CD4-positive, alpha-beta T cell (primary cell): ENCODE data around the gene GPX5. TPM values are rescaled to one million over a fixed set of nuclear protein-coding genes. Genes with fewer than 3 reads are reported as not detected.

Experiments used
- ATAC-seq: fragments of 200-7000 bp; cut with Tn5 transposase; one replicate; pipeline ENCODE4 v1.10.0; 2022; ENCODE audit warnings: mild to moderate bottlenecking; ENCODE audit not compliant: poor library complexity
- CTCF ChIA-PET: fragments of 350-600 bp; sonication (Branson Sonifier 250); formaldehyde crosslinking; loops from one replicate; lab custom pipeline; 2021; ENCODE audit warnings: antibody characterized with exemption, inconsistent platforms; lab: Charles Lee
- POLR2A ChIA-PET: fragments of 350-600 bp; sonication (Branson Sonifier 250); formaldehyde crosslinking; loops from one replicate; lab custom pipeline; 2021; ENCODE audit warnings: antibody characterized with exemption, inconsistent platforms; lab: Charles Lee
- DNase-seq, 14 experiments: peaks; one replicate each; pipeline ENCODE4 v3.0.0-alpha.2; 2013 to 2020; ENCODE audit warnings: mixed read lengths in 2 of 14
- H3K27ac ChIP-seq, 2 donors: one replicate each; pipeline versions ENCODE4 v1.5.1 to v1.7.0; 2013; ENCODE audit warnings: low read length in 2 of 2, low read depth in 1 of 2, mild to moderate bottlenecking in 1 of 2
- H3K27me3 ChIP-seq, 2 experiments: 1 replicate in 1 of 2; 2 replicates in 1 of 2; pipeline versions ENCODE4 v1.6.1 to v1.7.0; 2013; ENCODE audit warnings: low read length in 2 of 2, control low read depth in 1 of 2, mild to moderate bottlenecking in 1 of 2, moderate library complexity in 1 of 2; ENCODE audit not compliant: insufficient read depth in 2 of 2, control insufficient read depth in 1 of 2
- H3K36me3 ChIP-seq: one replicate; pipeline ENCODE4 v1.6.1; 2013; ENCODE audit warnings: low read length, control low read depth; ENCODE audit not compliant: insufficient read depth
- H3K4me1 ChIP-seq: one replicate; pipeline ENCODE4 v1.6.1; 2013; ENCODE audit warnings: low read length, control low read depth; ENCODE audit not compliant: insufficient read depth
- H3K4me3 ChIP-seq: one replicate; pipeline ENCODE4 v1.5.1; 2013; ENCODE audit warnings: mild to moderate bottlenecking, low read length, moderate library complexity
- H3K9me3 ChIP-seq, 2 experiments: 1 replicate in 1 of 2; 2 replicates in 1 of 2; pipeline versions ENCODE4 v1.6.1 to v1.7.0; 2013; ENCODE audit warnings: low read length in 2 of 2, mild to moderate bottlenecking in 2 of 2, control low read depth in 1 of 2, moderate library complexity in 1 of 2; ENCODE audit not compliant: control insufficient read depth in 1 of 2, insufficient read depth in 1 of 2
- H3K27ac Mint-ChIP-seq: one replicate; pipeline ENCODE4 v1.8.0; 2020; ENCODE audit warnings: mixed read lengths
- H3K27me3 Mint-ChIP-seq: one replicate; pipeline ENCODE4 v1.8.0; 2021; ENCODE audit warnings: mixed read lengths
- H3K36me3 Mint-ChIP-seq: one replicate; pipeline ENCODE4 v1.8.0; 2021; ENCODE audit warnings: low read depth, mixed read lengths
- H3K4me1 Mint-ChIP-seq: one replicate; pipeline ENCODE4 v1.8.0; 2021; ENCODE audit warnings: low read depth, mixed read lengths
- H3K4me3 Mint-ChIP-seq: one replicate; pipeline ENCODE4 v1.8.0; 2020; ENCODE audit warnings: mild to moderate bottlenecking, mixed read lengths
- H3K9me3 Mint-ChIP-seq: one replicate; pipeline ENCODE4 v1.8.0; 2020; ENCODE audit warnings: mixed read lengths
- intact Hi-C, 2 experiments: fragments of 100-400 bp; cut with DNase I in 1 of 2; cut with micrococcal nuclease in 1 of 2; formaldehyde crosslinking; loops; one replicate each; pipeline versions ENCODE4 v1.15.1 to v1.9.0; 2023 to 2025; cut with DNase I, micrococcal nuclease
- total RNA-seq, 174 experiments: library from RNA in 2 of 174; stranded (reverse) in 2 of 174; gene quantifications; one replicate each; pipeline ENCODE4 v1.2.3 and lab custom pipeline; 2021 to 2026
- TF ChIP-seq, protein P1 (sequence below): fragments of 200-600 bp; IDR thresholded peaks from one replicate; pipeline ENCODE4 v1.8.0; 2022; ENCODE audit warnings: antibody characterized with exemption, mild to moderate bottlenecking

The GPX5 gene
- total RNA-seq, 2 experiments from 2014 or later = not detected

DNA sequence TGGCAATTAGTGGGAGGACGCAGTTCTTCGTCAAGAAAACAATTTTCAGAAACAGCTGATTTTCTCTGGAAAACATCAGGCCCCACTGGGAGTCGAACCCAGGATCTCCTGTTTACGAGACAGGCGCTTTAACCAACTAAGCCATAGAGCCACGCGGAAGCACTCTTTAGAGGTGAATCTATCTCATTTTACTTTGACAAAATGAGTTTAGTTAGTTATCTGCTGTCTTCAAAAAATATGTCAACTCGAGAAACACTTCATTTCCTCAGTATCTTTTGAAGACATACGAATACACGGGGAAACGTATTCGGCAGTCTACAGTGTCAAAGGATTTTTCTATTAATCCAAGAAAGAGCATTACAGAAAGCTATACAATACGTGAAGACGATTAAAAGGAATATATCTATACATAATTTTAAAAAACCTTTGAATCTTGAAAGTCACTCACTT is 36.7 kb upstream of the GPX5 start:
- Histone ChIP-seq H3K27ac (no peak overlapping the region), H3K27me3 (peaks cover 23 to 51% of the 10 kb centered on the region in 2 experiments), H3K4me1 (peaks cover 17% of the 10 kb centered on the region), H3K9me3 (peaks cover 0 to 5% of the 10 kb centered on the region in 2 experiments), H3K4me3 (peak overlapping the region; percentile 52), H3K36me3 (no peaks in the 10 kb centered on the region)
- ChIA-PET CTCF (interaction anchor here (0.6 to 0.7 kb wide), 2 partner anchors 27 to 66 kb away, joined by 3 read pairs; partner anchors contain the start of gene GPX6), POLR2A (interaction anchor here (0.6 to 1.1 kb wide), 3 partner anchors 41 to 1123 kb away, joined by 3 to 5 read pairs (median 3); no protein-coding TSS in a partner anchor)
- TF ChIP-seq, protein P1, sequence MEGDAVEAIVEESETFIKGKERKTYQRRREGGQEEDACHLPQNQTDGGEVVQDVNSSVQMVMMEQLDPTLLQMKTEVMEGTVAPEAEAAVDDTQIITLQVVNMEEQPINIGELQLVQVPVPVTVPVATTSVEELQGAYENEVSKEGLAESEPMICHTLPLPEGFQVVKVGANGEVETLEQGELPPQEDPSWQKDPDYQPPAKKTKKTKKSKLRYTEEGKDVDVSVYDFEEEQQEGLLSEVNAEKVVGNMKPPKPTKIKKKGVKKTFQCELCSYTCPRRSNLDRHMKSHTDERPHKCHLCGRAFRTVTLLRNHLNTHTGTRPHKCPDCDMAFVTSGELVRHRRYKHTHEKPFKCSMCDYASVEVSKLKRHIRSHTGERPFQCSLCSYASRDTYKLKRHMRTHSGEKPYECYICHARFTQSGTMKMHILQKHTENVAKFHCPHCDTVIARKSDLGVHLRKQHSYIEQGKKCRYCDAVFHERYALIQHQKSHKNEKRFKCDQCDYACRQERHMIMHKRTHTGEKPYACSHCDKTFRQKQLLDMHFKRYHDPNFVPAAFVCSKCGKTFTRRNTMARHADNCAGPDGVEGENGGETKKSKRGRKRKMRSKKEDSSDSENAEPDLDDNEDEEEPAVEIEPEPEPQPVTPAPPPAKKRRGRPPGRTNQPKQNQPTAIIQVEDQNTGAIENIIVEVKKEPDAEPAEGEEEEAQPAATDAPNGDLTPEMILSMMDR = no peak
- Mint-ChIP-seq H3K36me3 (peaks cover 5% of the 10 kb centered on the region), H3K27ac (peak overlapping the region; percentile 92), H3K4me3 (peak overlapping the region; percentile 90), H3K4me1 (peaks cover 26% of the 10 kb centered on the region), H3K9me3 (no peaks in the 10 kb centered on the region), H3K27me3 (peaks cover 85% of the 10 kb centered on the region)
- ATAC-seq (peak; percentile 36), DNase-seq (peak in 4 of 14 experiments; percentile 21 to 45 (median 42))
- intact Hi-C loops = no loop called here

DNA sequence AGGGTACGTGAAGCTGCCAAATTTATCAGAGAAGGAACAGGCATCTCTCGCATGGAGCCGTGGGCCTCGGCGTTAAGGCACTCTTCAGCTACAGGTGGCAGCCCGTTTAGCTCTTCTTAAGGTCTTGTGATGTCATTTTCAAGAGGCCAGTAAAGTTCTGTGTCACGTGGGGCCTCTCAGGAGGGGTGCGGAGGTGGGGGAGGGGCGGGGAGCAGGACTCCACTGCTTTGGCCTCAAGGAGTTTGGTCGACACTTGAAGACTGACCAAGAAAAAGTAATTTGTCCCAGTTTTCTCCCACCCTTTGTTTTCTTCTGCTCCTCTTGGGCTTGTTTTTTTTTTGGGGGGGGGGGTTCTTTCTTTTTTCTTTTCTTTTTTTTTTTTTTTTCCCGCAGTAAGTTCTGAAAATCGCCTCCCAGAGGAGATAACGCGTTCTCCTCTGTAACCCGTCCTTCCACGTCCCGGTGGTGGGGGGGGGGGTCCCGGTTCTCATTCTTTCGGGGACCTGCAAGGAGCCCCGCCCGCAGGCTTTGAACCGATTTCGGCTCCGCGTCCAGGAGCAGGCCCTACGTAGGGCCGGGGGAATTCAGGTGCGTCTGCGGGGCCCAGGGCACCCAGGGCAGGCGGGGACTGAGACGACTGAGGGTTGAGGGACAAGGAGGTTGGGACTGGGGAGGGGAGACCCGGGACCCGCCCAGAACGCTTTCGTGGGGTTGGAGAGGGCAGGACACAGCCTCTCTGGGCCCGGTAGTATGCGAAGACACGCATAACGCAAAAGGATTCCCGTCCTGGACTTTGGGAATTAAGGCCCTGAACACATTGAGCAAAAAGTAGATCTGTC is 36.1 kb upstream of the GPX5 start:
- Mint-ChIP-seq H3K4me3 (peak overlapping the region; percentile 90), H3K4me1 (peaks cover 26% of the 10 kb centered on the region), H3K27me3 (peaks cover 85% of the 10 kb centered on the region), H3K27ac (peak overlapping the region; percentile 92), H3K9me3 (no peaks in the 10 kb centered on the region), H3K36me3 (peaks cover 5% of the 10 kb centered on the region)
- ChIA-PET POLR2A (interaction anchor here (0.6 to 1.1 kb wide), 3 partner anchors 42 to 1122 kb away, joined by 3 to 5 read pairs (median 3); no protein-coding TSS in a partner anchor), CTCF (interaction anchor here (0.6 kb wide), 1 partner anchor 66 kb away, joined by 3 read pairs; no protein-coding TSS in a partner anchor)
- H3K9me3 ChIP-seq = peaks cover 0 to 5% of the 10 kb centered on the region in 2 experiments
- H3K4me1 ChIP-seq = peaks cover 17% of the 10 kb centered on the region
- peak; percentile 66 for ATAC-seq
- intact Hi-C loops = loop anchor here in 1 of 2 experiments (10.0 kb wide), 1 partner anchor 95 kb away; a partner anchor contains a TSS
- DNase-seq = peak in 12 of 14 experiments; percentile 2 to 65 (median 30)
- TF ChIP-seq, protein P1 = no peak
- peak overlapping the region in 1 of 2 donors; percentile 44 for H3K27ac ChIP-seq
- peak overlapping the region; percentile 52 for H3K4me3 ChIP-seq
- H3K36me3 ChIP-seq = no peaks in the 10 kb centered on the region
- peaks cover 23 to 54% of the 10 kb centered on the region in 2 experiments for H3K27me3 ChIP-seq

DNA sequence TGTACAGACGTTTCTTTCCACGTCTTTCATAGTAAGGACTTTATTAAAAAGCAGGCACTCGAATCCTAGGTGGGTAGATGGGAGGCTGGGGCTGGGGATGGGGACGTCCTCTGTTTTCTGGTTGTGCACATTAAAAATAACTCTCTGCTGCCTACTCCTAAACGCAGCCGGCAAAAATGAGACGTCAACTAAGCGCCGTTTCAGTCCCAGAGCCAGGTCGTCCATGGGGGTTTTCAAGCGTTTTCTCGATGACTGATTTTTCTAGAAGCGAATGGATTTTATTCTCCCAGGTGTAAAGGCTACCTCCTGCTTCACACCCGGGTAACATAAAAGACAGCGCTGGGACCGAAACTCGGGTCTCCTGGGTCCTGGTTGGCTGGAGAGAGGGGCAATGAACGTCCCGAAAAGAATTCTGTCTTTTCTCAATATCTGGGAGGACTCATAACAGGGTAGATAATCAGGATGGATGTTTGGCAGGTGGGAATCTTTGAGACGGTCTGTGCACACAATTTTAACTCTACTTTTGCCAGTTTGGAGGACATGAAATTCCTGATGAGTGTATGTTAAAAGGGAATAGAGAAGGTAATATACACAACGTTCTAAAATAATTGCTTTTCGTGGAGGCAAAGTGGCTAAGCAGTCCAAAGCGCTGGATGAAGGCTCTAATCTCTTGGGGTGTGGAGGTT is 35.3 kb upstream of the GPX5 start:
- Histone ChIP-seq H3K27me3 (peaks cover 27 to 48% of the 10 kb centered on the region in 2 experiments), H3K9me3 (peaks cover 0 to 5% of the 10 kb centered on the region in 2 experiments), H3K36me3 (no peaks in the 10 kb centered on the region), H3K4me3 (peak overlapping the region; percentile 52), H3K4me1 (peaks cover 17% of the 10 kb centered on the region), H3K27ac (peak overlapping the region in 1 of 2 donors; percentile 44)
- intact Hi-C loops = loop anchor here in 1 of 2 experiments (10.0 kb wide), 1 partner anchor 94 kb away; a partner anchor contains a TSS
- H3K27me3 Mint-ChIP-seq = peaks cover 83% of the 10 kb centered on the region
- H3K27ac Mint-ChIP-seq = peak overlapping the region; percentile 92
- DNase-seq = peak in 3 of 14 experiments; percentile 8 to 23 (median 21)
- H3K4me3 Mint-ChIP-seq = peak overlapping the region; percentile 90
- H3K4me1 Mint-ChIP-seq = peaks cover 26% of the 10 kb centered on the region
- CTCF ChIA-PET = no interaction called here
- ATAC-seq = peak; percentile 54
- POLR2A ChIA-PET = no interaction called here
- H3K9me3 Mint-ChIP-seq = no peaks in the 10 kb centered on the region
- peaks cover 5% of the 10 kb centered on the region for H3K36me3 Mint-ChIP-seq
- TF ChIP-seq, protein P1 = no peak
